DOHH2 (cell line): ENCODE data around the gene SPATA18.

Experiments used
- EZH2phosphoT487 ChIP-seq: fragments of 200-600 bp; sonication (generic); IDR thresholded peaks from 2 replicates; pipeline ENCODE4 v1.6.1; 2017; ENCODE audit warnings: borderline replicate concordance, mild to moderate bottlenecking, antibody characterized with exemption, low read length, moderate library complexity, mixed read lengths
- TF ChIP-seq, protein P1 (sequence below): fragments of 200-600 bp; sonication (generic); IDR thresholded peaks from one replicate; pipeline ENCODE4 v1.5.1; 2014; ENCODE audit warnings: antibody characterized with exemption, mild to moderate bottlenecking, low read depth, low read length; ENCODE audit not compliant: poor library complexity, severe bottlenecking

DNA sequence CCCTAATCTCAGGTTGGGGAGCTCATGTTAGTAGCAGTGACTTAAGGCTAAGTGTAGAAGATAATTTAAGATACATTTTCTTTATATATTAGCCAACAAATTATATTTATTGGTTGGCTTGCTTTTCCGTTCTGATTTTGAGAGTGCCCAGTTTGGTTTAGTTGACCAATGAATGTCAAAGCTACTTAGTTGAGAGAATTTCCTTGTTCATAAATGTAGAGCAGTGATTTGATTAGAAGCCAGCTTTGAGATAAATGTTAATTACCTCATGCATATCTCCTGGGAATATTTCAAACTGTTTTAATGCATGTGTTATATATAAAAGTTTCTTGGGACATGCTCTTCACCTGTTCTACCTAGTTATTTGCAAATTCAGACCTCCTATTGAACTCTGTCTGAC is 44.3 kb downstream of the SPATA18 start:
- TF ChIP-seq EZH2phosphoT487 = no peak
- TF ChIP-seq, protein P1, sequence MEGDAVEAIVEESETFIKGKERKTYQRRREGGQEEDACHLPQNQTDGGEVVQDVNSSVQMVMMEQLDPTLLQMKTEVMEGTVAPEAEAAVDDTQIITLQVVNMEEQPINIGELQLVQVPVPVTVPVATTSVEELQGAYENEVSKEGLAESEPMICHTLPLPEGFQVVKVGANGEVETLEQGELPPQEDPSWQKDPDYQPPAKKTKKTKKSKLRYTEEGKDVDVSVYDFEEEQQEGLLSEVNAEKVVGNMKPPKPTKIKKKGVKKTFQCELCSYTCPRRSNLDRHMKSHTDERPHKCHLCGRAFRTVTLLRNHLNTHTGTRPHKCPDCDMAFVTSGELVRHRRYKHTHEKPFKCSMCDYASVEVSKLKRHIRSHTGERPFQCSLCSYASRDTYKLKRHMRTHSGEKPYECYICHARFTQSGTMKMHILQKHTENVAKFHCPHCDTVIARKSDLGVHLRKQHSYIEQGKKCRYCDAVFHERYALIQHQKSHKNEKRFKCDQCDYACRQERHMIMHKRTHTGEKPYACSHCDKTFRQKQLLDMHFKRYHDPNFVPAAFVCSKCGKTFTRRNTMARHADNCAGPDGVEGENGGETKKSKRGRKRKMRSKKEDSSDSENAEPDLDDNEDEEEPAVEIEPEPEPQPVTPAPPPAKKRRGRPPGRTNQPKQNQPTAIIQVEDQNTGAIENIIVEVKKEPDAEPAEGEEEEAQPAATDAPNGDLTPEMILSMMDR = no peak
